OCI-LY7 (cell line): Measurements from ENCODE around the gene CDH23. TPM values are rescaled to one million over a fixed set of nuclear protein-coding genes. Genes with fewer than 3 reads are reported as not detected.

Experiments
- BruUV-seq: library from RNA; stranded (reverse); fragments of 400-500 nt; replicated peaks from 2 replicates; lab custom pipeline; 2021; lab: Mats Ljungman, UMichigan
- CTCF ChIA-PET: fragments of 300-600 bp; sonication (Branson Sonifier 250); formaldehyde crosslinking; loops from one replicate; lab custom pipeline; 2022; ENCODE audit warnings: antibody characterized with exemption; ENCODE audit not compliant: unreplicated experiment; lab: Charles Lee
- POLR2A ChIA-PET: fragments of 300-600 bp; sonication (Branson Sonifier 250); formaldehyde crosslinking; loops from one replicate; lab custom pipeline; 2022; ENCODE audit warnings: antibody characterized with exemption; lab: Charles Lee
- DNase-seq: peaks from one replicate; pipeline ENCODE4 v3.0.0-alpha.2; 2015; ENCODE audit warnings: low spot score
- H2AFZ ChIP-seq: fragments of 200-600 bp; sonication (generic), shearing (Covaris generic); 2 replicates; pipeline ENCODE4 v1.6.1; 2014; ENCODE audit warnings: mild to moderate bottlenecking, antibody characterized with exemption, low read length, moderate library complexity
- H3K27ac ChIP-seq: fragments of 200-600 bp; sonication (generic); 2 replicates; pipeline ENCODE4 v1.5.1; 2014; ENCODE audit warnings: mixed run types, low read depth, mild to moderate bottlenecking, moderate library complexity, low read length, inconsistent platforms; ENCODE audit not compliant: poor library complexity, severe bottlenecking
- H3K36me3 ChIP-seq: fragments of 200-600 bp; sonication (generic); 2 replicates; pipeline ENCODE4 v1.6.1; 2014; ENCODE audit warnings: mild to moderate bottlenecking, antibody characterized with exemption, low read length, moderate library complexity, mixed read lengths; ENCODE audit not compliant: insufficient read depth
- H3K4me1 ChIP-seq: fragments of 200-600 bp; sonication (generic); 2 replicates; pipeline ENCODE4 v1.5.1; 2014; ENCODE audit warnings: mild to moderate bottlenecking, low read length; ENCODE audit not compliant: insufficient read depth, poor library complexity, severe bottlenecking
- H3K4me2 ChIP-seq: fragments of 200-600 bp; sonication (generic); 2 replicates; pipeline ENCODE4 v1.6.1; 2014; ENCODE audit warnings: mild to moderate bottlenecking, low read length
- H3K4me3 ChIP-seq: fragments of 200-600 bp; sonication (generic); 2 replicates; pipeline ENCODE4 v1.5.1; 2014; ENCODE audit warnings: mild to moderate bottlenecking, low read depth, low read length; ENCODE audit not compliant: poor library complexity, severe bottlenecking
- H3K79me2 ChIP-seq: fragments of 200-600 bp; sonication (generic); 2 replicates; pipeline ENCODE4 v1.6.1; 2016; ENCODE audit warnings: low read depth, mild to moderate bottlenecking, low read length, moderate library complexity, mixed read lengths; ENCODE audit not compliant: insufficient read depth
- H3K9me2 ChIP-seq: fragments of 200-600 bp; sonication (generic); 2 replicates; pipeline ENCODE4 v1.6.1; 2016; ENCODE audit warnings: mild to moderate bottlenecking, low read length, mixed read lengths; ENCODE audit not compliant: insufficient read depth
- H3K9me3 ChIP-seq: fragments of 200-600 bp; sonication (generic); 2 replicates; pipeline ENCODE4 v1.6.1; 2014; ENCODE audit warnings: mild to moderate bottlenecking, mixed run types, low read length, mixed read lengths
- H4K20me1 ChIP-seq: fragments of 200-600 bp; sonication (generic); 2 replicates; pipeline ENCODE4 v1.6.1; 2014; ENCODE audit warnings: mild to moderate bottlenecking, antibody characterized with exemption, low read length, moderate library complexity, mixed read lengths; ENCODE audit not compliant: insufficient read depth
- CTCF ChIP-seq: fragments of 200-600 bp; sonication (generic); conservative IDR thresholded peaks from 2 replicates; pipeline ENCODE4 v1.5.1; 2014; ENCODE audit warnings: mild to moderate bottlenecking, antibody characterized with exemption, low read length, moderate library complexity, mixed read lengths
- EZH2phosphoT487 ChIP-seq: fragments of 200-600 bp; sonication (generic); IDR thresholded peaks from 2 replicates; pipeline ENCODE4 v1.6.1; 2018; ENCODE audit warnings: low read depth, borderline replicate concordance, mild to moderate bottlenecking, mixed run types, antibody characterized with exemption, low read length, moderate library complexity, mixed read lengths
- intact Hi-C: fragments of 100-400 bp; cut with micrococcal nuclease; formaldehyde crosslinking; loops from one replicate; pipeline ENCODE4 v1.10.0; 2022; ENCODE audit not compliant: unreplicated experiment
- total RNA-seq, 2 experiments: library from RNA; depleted of rRNA in 1 of 2; stranded (reverse); fragments of >200 nt in 1 of 2; shearing (Covaris generic) in 1 of 2; gene quantifications; 2 replicates each; pipeline ENCODE4 v1.2.3, GENCODE V29; 2014 to 2022

The CDH23 gene
- total RNA-seq, 2 experiments from 2014 or later, result 0.92 to 9.9 TPM

GRCh38 chr10:71620642-71621041, 223.9 kb downstream of the CDH23 start:
- Histone ChIP-seq H3K36me3 (no peaks in the 10 kb centered on the region), H2AFZ (peak overlapping the region; percentile 61; the same call in 1 of the 2 replicates), H3K79me2 (no peaks in the 10 kb centered on the region), H3K4me2 (peak overlapping the region; percentile 73; the same call in 1 of the 2 replicates), H3K9me3 (no peaks in the 10 kb centered on the region), H4K20me1 (no peaks in the 10 kb centered on the region), H3K4me1 (peaks cover 73% of the 10 kb centered on the region), H3K9me2 (no peaks in the 10 kb centered on the region), H3K27ac (peak overlapping the region; percentile 84), H3K4me3 (no peak overlapping the region)
- intact Hi-C loops, result loop anchor here (5.0 kb wide), 1 partner anchor 72 kb away; no protein-coding TSS in a partner anchor
- POLR2A ChIA-PET, result no interaction called here
- BruUV-seq, result no TSS peak
- DNase-seq, result no peak
- TF ChIP-seq EZH2phosphoT487, result no peak
- TF ChIP-seq CTCF, result no peak
- CTCF ChIA-PET, result no interaction called here

GRCh38 chr10:71621231-71622153, 224.8 kb downstream of the CDH23 start:
- H4K20me1 ChIP-seq, result no peaks in the 10 kb centered on the region
- peak overlapping the region; percentile 84 for H3K27ac ChIP-seq
- peaks cover 82% of the 10 kb centered on the region for H3K4me1 ChIP-seq
- CTCF ChIA-PET, result interaction anchor here (0.6 to 3.2 kb wide), 3 partner anchors 17 to 92 kb away, joined by 3 to 19 read pairs (median 6); no protein-coding TSS in a partner anchor
- H3K79me2 ChIP-seq, result no peaks in the 10 kb centered on the region
- no peaks in the 10 kb centered on the region for H3K9me3 ChIP-seq
- H3K36me3 ChIP-seq, result no peaks in the 10 kb centered on the region
- POLR2A ChIA-PET, result interaction anchor here (0.8 kb wide), 1 partner anchor 17 kb away, joined by 8 read pairs; no protein-coding TSS in a partner anchor
- peak overlapping the region; percentile 46 for H3K4me3 ChIP-seq
- no peaks in the 10 kb centered on the region for H3K9me2 ChIP-seq
- BruUV-seq, result no TSS peak
- intact Hi-C loops, result loop anchor here (5.0 kb wide), 1 partner anchor 71 kb away; no protein-coding TSS in a partner anchor
- no peak for TF ChIP-seq EZH2phosphoT487
- TF ChIP-seq CTCF, result peak; percentile 44
- peak overlapping the region; percentile 61 for H2AFZ ChIP-seq
- peak overlapping the region; percentile 73 for H3K4me2 ChIP-seq
- DNase-seq, result peak; percentile 77
